RWPE2 (cell line): ENCODE measurements around the gene KCNG4.

Experiments
- ATAC-seq: fragments of 200-7000 bp; cut with Tn5 transposase; 3 replicates; pipeline ENCODE4 v1.9.1; 2021; ENCODE audit warnings: low read depth
- DNase-seq: peaks from one replicate; pipeline ENCODE4 v3.0.0-alpha.2; 2020; ENCODE audit warnings: low spot score
- H3K27ac ChIP-seq: fragments of 450-650 bp; 2 replicates; pipeline ENCODE4 v1.5.1; 2017; ENCODE audit warnings: mild to moderate bottlenecking; ENCODE audit not compliant: poor library complexity, severe bottlenecking
- H3K27me3 ChIP-seq: fragments of 250-450 bp; sonication (Bioruptor Pico); 2 replicates; pipeline ENCODE4 v1.5.1; 2021; ENCODE audit warnings: mild to moderate bottlenecking, moderate library complexity; ENCODE audit not compliant: insufficient read depth, poor library complexity, severe bottlenecking
- H3K36me3 ChIP-seq: fragments of 250-450 bp; sonication (Bioruptor Pico); 2 replicates; pipeline ENCODE4 v1.5.1; 2020; ENCODE audit warnings: low read depth, mild to moderate bottlenecking, moderate library complexity
- H3K4me1 ChIP-seq: fragments of 250-450 bp; sonication (Bioruptor Pico); 2 replicates; pipeline ENCODE4 v1.5.1; 2021; ENCODE audit warnings: mild to moderate bottlenecking, moderate library complexity; ENCODE audit not compliant: insufficient read depth, poor library complexity, severe bottlenecking
- H3K4me3 ChIP-seq: fragments of 250-450 bp; sonication (Bioruptor Pico); 2 replicates; pipeline ENCODE4 v1.5.1; 2021; ENCODE audit warnings: mild to moderate bottlenecking, moderate library complexity; ENCODE audit not compliant: severe bottlenecking
- H3K9me3 ChIP-seq: fragments of 250-450 bp; sonication (Bioruptor Pico); 2 replicates; pipeline ENCODE4 v1.5.1; 2021; ENCODE audit warnings: mild to moderate bottlenecking, moderate library complexity; ENCODE audit not compliant: severe bottlenecking
- TF ChIP-seq, protein P1 (sequence below): fragments of 450-650 bp; IDR thresholded peaks from one replicate; pipeline ENCODE4 v1.5.1; 2017; ENCODE audit warnings: mild to moderate bottlenecking, moderate library complexity; ENCODE audit not compliant: poor library complexity, severe bottlenecking

Gene KCNG4

DNA sequence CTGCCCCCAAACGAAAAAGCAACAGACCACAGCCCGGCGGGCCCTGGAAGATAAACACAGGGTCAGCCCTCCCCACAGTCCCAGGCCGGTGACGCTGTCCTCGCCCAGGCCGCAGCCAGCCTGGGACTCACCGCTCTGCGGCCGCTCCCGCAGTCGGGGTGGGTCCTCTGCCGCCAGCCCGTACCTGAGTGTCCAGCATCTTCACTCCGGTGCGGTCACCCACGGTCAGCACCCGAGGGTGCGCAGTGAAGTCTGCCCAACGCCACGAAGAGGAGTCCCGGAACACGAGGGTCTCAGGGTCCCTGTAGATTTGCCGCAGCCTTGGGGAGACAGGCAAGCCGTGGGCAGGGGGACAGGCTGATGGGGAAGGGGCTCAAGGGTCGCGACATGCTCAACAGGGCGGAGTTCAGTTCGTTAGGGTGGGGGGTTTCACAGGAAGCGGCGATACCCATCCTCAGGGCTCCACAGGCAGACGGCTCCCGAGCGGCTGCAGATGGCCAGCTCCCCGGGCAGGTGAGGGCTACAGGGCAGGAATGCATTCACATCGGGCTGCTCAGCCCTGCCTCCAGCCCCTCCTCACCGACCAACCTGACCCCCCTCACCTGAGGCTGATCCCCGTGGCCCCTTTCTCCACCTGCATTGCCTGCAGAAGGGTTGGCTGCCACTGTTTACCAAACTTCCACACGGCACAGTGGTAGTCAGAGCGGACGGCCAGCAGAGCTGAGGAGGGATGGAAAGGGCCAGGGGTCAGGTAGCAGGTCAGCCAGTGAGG, 58.5 kb downstream of the KCNG4 start:
- Histone ChIP-seq H3K36me3 (peaks cover 46% of the 10 kb centered on the region), H3K27me3 (no peaks in the 10 kb centered on the region), H3K4me1 (peaks cover 13% of the 10 kb centered on the region), H3K9me3 (no peaks in the 10 kb centered on the region), H3K4me3 (no peak overlapping the region), H3K27ac (no peak overlapping the region)
- ATAC-seq (no peak), DNase-seq (no peak)
- TF ChIP-seq, protein P1, sequence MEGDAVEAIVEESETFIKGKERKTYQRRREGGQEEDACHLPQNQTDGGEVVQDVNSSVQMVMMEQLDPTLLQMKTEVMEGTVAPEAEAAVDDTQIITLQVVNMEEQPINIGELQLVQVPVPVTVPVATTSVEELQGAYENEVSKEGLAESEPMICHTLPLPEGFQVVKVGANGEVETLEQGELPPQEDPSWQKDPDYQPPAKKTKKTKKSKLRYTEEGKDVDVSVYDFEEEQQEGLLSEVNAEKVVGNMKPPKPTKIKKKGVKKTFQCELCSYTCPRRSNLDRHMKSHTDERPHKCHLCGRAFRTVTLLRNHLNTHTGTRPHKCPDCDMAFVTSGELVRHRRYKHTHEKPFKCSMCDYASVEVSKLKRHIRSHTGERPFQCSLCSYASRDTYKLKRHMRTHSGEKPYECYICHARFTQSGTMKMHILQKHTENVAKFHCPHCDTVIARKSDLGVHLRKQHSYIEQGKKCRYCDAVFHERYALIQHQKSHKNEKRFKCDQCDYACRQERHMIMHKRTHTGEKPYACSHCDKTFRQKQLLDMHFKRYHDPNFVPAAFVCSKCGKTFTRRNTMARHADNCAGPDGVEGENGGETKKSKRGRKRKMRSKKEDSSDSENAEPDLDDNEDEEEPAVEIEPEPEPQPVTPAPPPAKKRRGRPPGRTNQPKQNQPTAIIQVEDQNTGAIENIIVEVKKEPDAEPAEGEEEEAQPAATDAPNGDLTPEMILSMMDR: no peak

DNA sequence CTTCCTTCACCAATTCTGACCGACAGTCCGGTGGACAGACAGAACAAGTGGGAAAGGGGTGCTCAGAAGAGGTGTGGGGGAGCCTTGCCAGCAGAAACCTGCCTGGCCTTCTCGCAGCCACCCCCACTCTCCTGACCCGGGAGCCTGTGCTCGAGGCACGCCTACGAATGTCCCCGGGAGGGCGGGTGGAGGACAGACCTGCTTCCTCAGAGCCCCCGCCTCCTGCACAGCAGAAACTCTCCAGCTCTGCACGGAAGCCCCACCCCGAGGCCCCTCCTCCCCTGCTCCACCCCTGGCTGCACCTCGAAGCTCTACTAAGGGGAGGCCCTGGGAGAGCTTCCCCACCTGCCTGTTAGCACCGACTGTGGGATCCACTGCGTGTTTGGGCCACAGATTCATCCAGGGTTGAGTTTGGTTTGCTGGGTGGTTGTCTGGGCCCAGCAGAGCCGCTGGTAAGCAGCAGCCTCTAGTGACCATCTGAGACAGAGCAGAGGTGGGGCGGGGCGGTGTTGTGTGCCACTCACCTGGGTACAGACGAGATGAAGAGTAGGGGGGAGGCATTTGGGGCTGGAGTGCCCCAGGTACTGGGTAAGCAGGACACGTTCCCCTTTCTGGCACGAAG, 59.2 kb downstream of the KCNG4 start:
- no peak for ATAC-seq
- H3K36me3 ChIP-seq: peaks cover 46% of the 10 kb centered on the region
- TF ChIP-seq, protein P1: no peak

DNA sequence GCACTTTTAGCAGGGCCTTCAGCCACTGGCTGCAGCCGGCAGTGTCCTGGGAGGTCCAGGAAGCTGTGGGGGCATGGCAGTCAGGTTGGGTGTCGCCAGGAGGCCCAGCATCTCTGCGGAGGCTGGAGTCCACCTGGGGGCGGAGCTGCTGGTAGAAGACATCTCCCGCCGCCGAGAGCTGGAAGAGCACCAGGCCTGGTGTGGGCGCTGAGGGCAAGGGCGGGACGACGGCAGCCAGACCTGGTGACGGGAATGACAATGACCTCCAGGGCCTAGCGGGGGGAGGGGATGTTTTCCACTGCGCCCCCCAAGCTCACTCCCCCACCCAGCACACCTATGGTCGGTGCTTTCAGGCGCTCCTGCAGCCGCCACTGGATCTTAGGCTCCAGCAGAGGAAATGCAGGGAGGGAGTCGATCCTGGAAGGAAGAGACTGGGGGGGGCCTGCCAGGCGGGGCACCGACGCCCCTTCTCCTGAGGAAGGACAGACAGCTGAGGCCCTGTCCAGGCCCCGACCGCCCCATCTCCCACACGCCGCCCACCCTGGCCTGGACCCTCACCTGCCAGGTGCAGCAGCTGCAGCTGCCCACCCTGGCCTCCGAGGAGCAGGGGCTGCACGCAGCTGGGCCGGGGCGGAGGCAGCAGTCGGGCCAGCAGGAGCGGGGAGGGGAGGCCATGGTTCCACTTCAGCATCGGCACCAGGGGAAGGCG, 60.0 kb downstream of the KCNG4 start:
- DNase-seq: no peak
- Histone ChIP-seq H3K4me1 (peaks cover 16% of the 10 kb centered on the region), H3K9me3 (no peaks in the 10 kb centered on the region), H3K27ac (no peak overlapping the region), H3K4me3 (no peak overlapping the region), H3K27me3 (no peaks in the 10 kb centered on the region), H3K36me3 (peaks cover 40% of the 10 kb centered on the region)
- TF ChIP-seq, protein P1: no peak
- no peak for ATAC-seq

More for the DNA sequence above, 59.2 kb downstream of the KCNG4 start:
- H3K27me3 ChIP-seq: no peaks in the 10 kb centered on the region
- H3K4me1 ChIP-seq: peaks cover 16% of the 10 kb centered on the region
- no peak overlapping the region for H3K27ac ChIP-seq
- H3K4me3 ChIP-seq: no peak overlapping the region
- H3K9me3 ChIP-seq: no peaks in the 10 kb centered on the region
- no peak for DNase-seq

DNA sequence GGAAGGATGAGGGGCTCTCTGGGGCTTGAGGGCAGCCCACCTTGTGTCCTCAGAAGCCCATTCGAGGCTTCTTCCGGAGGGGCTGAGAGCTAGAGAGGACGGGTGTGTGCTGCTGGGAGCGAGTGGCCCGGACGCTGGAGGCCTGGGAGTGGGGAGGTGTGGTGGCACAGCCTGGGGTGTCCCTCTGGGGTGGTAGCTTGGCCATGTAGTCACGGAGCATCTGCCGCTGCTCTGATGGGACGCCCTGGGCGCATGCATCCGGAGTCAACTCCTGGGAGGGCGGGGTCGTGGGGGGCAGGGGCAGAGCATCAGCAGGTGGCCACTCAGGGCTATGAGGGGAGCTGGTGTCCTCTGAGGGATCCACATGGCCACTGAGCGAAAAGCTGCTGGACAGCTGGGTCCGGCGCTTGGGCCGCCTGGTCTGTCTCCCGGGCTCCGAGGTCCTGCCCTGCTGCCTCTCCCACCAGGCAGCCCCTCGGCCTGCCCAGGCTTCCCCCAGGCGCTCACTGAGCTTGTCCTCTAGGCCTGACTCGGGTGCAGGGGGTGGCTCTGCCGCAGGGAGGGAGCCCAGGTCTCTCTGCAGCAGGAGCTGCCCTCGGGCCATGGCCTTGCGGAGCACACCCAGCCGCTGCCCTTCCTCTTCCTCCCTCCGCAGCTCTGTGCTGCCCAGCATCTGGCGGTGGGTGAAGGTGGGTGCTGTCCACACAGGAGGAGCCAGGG, 60.8 kb downstream of the KCNG4 start:
- TF ChIP-seq, protein P1: no peak
- peaks cover 34% of the 10 kb centered on the region for H3K36me3 ChIP-seq
- ATAC-seq (no peak), DNase-seq (no peak)
- H3K4me3 ChIP-seq: no peak overlapping the region
- no peaks in the 10 kb centered on the region for H3K9me3 ChIP-seq
- H3K27ac ChIP-seq: no peak overlapping the region
- H3K27me3 ChIP-seq: no peaks in the 10 kb centered on the region
- H3K4me1 ChIP-seq: peaks cover 16% of the 10 kb centered on the region
